HG03342 (cell line): Measurements from ENCODE around the gene LPAR3.

ENCODE experiments used
- ATAC-seq: cut with Tn5 transposase; IDR thresholded peaks from one replicate; pipeline ENCODE4 v1.9.1; 2021; ENCODE audit warnings: mild to moderate bottlenecking, moderate library complexity; ENCODE audit not compliant: unreplicated experiment

LPAR3 gene

DNA sequence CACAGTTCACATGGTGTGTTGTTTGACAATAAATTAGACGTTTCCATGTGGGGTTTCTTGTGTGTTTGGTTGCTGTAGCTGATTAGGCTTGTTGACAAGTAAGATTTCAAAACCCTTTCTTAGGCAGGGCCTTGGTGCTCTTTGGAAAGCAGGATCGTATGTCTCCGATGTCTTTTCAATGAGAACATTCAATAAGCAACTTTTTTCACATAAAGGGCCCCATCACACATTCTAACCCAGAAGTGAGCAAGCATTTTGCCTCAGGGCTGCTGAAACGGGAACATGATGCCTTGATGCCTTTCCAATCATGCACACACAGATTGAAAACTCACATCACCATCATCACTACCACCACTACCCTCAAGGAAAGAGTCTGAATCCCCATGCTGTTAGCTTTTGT, 33.1 kb downstream of the LPAR3 start:
- no peak for ATAC-seq

DNA sequence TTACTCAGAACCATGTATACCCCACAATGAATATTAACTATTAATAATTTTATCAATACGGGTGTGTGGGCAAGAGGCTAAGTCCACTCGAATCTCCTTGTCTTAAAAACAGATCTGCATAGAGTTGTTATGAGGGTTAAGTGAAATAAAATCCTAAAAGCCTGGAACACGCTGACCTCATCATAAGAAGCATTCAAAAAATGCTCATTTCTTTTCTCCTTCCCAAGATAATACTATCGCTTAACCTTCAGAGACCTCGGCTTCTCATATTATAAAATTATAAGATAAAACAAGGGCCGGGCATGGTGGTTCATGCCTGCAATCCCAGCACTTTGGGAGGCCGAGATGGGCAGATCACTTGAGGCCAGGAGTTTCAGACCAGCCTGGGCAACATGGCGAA, 35.1 kb downstream of the LPAR3 start:
- ATAC-seq: no peak

DNA sequence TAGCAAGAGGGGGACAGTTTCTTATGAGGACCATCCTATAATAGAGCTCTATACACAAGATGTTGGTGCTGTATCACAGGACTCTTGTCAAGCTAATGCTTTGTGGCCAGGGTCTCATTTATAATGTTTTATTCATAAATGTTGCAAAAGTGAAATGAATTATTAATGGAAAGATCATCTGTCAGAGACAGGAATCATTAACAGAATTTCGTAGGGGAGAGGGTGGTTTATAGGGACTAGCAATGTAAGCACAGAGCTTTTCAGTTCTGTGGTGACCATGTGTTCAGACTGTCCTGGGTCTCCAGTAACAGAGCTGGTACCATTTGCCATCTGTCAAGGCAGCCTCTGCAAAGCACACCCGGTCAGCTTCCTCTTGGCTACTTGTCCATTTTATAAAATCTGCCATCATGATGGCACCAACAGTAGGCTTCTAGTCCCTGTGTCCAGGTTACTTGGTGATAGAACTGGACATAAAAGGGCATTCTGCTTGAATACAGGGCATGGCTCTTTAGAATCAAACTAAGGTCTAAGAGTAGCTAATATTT, 36.2 kb downstream of the LPAR3 start:
- no peak for ATAC-seq

DNA sequence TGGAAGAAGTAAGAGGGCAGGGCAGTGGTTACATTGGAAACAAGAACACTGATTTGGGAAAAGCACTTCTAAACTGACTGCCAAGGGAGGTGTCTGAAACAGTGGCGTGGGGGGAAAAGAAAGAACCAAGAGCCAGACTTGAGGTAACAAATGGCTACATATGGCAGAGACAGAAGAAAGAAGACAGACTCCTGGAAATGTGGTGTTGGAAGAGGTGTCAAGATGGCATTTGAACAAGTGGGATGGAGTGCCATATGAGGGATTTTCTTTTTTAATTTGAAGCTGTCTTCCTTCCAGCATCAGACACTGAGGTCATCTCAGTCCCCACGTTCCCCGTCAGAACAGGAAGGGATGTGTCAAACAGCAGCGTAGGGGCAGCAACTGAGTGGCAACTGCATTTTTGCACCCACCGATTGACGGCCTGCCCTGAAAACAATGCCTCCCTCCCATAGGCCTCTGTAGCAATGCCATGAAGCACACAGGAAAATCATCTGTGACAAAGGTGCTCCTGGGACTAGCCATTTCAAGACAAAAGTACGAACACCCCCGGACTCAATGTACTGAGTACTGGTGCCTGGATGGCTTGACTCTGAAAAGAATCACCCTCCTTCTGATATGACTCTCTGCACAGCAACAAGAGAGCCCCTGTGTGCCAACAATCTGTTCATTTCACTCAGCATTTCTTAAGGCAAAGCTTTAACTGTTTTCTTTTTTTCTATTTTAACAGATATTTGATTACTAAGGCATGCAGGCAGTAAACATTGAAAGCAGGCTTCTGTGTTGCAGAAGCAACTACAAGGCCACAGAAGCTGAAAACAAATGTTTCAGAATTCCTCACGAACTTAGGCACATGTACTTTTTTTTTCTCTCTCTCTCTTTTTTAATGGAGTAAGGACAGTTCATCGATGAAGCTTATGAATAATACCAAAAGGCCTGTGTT, 37.0 kb downstream of the LPAR3 start:
- ATAC-seq: no peak

DNA sequence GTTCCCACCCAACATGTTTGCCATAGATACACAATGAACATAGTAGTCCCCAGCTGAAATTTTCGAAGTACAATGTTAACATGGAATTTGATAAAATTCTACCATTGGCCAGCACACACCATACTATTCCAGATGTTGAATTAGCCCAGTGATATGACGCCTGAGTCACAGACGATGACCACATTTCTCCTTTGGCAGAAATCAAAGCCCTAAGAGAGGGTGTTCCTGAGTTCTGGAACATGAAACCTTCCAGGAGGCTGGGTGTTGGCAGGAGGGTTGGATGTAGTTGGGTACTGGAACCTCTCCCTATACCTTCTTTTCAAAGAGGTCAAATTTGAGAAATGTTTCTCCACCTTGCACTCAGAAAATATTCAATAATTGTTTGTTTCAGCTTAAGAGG, 37.8 kb downstream of the LPAR3 start:
- no peak for ATAC-seq

DNA sequence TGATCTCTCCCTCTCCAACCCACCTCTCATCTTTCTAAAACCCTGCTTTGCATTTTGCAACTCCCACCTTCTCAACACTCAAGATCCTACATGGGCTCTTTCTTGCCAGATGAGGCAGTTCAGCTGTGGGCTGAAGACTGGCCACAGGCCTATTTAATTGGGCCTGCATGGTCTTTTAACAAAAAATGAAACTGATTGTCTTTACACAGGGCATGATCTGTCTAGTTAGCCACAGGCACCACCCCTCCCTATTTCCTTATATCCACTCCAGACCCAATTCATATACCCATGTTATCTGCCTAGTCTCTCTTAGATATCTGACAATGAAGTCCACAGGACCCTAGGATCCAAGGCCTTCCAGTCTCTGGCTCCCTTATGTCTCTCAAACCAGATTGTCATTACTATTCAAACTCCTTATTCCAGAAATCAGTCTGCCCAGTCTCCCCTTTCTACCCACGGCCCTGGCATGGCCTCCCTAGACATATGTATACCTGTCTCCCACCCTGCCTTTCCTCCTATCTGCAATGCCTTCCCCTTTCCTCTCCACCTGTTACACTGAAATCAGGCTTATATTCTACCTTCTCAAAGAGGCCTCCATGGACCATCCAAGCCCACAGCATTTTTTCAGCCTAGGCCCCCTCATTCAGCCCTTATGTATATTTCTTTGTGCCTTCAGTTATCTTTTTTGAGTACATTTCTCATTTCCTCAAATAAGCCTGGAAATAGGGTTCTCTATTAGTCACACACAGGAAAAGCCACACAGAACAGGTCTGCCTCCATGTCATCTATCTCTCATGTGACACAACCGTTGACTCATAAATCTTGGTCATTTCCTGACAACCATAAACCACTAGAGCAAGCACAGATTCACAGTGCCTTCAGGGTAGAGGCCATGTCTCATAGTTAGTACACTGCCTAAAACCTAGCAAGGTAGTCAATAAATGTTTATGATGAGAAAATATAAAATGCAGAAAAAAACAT, 39.0 kb downstream of the LPAR3 start:
- ATAC-seq: peak; percentile 98

DNA sequence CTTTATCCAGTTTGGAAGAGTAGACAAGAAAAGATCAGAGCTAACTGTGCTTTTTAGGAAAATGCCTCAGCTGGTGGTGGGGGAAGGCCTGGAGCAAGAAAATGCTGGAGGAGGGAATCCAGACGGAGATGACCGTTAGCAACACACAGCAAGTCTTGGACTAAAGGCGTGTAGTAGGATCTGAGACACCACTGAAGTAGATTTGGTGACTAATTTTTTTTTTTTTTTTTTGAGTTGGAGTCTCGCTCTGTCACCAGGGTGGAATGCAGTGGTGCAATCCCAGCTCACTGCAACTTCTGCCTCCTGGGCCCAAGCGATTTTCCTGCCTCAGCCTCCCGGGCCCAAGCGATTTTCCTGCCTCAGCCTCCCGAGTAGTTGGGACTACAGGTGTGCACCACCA, 41.2 kb downstream of the LPAR3 start:
- no peak for ATAC-seq

DNA sequence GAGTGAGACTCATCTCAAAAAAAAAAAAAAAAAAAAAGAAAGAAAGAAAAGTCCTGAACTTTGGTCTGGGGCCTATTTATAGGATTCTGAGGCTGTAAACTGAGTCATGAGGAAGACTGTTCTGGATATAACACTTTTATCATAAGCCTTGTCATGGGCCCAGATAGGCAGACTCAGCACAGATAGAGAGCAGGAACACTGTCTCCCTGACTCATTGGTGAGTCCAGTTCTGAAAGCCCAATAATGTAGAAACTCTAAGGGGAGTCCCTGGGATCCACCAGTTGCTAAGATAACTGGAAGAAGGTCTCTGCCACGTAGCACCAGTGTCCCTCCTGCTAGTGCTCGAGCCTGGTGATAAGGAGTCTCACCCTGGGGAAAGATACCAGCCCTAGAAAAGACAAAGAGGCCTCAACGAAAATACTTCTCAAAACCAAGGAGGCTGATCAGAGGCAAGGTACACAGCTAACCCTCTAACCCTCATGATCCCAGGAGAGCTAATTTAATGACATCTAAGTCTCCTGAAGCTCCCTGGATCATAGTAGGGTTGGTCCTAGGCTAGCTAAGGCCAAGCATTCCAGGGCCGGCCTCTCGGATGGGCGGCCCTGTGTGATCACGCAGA, 43.5 kb downstream of the LPAR3 start:
- ATAC-seq: no peak

DNA sequence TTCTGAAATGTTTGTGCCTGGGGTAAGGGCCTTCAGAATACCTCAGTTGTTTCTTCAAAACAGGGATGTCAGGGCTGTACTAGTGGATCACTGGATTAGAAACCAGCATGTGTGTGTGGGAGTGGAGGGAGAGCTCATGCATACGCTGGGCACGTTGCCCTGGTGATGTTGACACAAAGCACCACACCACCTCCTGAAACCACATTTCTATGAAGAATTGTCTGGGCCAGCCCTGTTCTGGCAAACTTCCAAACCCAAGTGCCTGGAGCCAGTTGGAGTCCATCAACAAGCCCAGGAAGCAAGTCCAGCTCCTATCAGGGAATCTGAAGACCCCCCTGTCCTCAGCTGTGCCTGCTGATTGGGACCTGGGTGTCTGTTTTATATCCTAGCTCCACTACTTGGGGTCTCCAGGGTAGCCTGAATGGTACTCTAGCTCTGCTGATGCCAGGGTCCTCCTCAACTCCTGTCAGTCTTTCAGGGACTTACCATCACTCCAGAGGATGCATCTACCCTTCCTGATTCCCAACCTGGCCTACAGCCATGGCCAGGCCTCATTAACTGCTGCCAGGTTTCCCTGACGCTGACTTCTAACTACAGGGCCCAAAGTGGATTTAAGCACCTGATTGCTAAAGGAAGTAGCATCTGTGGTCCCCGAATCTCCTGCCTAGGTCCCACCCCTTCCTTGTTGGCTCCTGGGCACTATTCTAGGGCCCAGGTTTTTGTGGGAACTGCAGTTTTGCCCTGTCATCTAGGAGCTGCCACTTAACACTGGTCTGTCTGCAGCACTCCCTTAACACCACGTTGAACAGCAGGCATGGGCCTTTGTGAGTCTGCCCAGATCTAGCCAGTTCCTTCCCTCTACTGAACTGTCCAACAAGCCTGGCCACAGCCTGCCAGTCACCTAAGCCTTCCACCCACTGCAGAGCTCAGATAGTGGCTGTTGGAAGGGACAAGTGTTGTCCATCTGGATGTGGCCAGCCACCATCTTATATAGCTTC, 45.5 kb downstream of the LPAR3 start:
- peak; percentile 81 for ATAC-seq

DNA sequence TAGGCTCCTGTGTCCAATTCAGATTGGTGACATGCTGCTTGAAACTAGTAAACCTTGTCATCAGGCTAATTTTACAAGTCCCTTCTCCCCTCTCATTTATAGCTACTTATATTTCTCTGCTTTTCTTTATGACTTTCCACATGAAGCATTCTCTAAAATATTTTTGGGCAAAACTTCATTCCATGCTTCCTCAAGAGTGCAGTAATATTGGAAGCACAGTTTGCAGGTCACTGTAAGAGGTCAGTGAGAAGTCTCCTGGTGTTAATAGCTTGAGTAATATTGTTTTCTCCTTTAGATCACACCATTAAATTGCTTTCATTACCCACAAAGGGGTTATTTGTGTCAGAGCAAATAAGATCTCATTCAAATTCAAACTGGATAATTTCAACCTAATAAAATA, 46.6 kb downstream of the LPAR3 start:
- ATAC-seq: no peak

DNA sequence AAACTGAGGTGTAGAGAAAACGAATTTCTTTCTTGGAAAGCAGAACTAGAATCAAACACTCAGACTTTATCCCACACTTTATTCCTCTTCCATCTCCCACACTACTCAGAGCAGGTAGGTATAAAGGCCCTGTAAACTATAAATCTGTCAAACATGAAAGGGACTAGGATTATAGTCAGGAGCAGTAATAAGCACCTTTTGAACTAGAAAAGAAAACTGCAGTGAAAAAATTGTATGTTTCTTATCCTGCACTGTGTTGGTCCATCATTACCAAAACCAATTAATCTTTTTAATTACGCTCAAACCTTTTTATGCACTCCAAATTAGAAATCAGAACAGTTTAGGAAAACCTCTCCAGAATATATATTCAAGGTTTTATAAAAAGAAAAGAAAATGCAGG, 47.6 kb downstream of the LPAR3 start:
- no peak for ATAC-seq

DNA sequence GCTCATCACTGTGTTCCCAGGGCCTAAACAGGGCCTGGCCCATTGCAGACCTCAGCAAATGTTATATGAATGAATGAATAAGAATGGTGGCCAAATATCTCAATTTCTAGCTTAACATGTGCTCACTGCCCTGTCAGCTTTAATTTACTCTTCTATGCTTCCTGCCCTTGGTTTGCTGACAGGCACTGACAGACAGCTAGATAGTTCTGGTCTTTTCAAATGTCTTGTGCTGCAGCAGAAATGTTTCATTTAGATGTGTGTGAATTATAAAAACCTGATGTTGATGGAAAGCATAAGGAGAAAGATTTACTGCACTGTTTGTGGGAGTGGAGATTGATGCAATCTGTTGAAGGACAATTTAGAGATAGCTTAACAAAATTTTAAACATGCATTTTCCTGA, 48.9 kb downstream of the LPAR3 start:
- no peak for ATAC-seq

DNA sequence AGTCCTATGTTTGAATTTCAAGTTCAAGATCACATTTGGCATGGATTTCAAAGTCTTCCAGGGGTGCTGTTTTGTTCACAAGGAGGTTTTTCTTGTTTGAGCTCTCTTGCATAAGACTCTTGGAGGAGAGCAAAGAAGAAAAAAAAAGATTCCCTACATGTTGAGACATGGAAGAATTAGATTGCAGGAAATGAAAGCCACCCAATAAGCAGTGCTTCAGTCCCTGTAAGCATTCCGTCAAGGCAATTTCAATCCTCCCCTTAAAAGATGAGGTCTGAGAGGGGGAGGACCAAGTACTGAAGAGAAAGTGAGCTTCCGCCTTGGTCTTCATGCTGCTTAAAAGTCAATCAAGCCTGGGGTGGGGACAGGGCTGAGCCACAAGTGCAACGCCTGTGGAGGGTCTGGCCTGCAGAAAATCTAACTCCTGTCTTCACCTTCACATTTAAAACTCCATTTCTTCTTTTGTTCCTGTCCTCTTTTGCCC, 50.2 kb downstream of the LPAR3 start:
- no peak for ATAC-seq

DNA sequence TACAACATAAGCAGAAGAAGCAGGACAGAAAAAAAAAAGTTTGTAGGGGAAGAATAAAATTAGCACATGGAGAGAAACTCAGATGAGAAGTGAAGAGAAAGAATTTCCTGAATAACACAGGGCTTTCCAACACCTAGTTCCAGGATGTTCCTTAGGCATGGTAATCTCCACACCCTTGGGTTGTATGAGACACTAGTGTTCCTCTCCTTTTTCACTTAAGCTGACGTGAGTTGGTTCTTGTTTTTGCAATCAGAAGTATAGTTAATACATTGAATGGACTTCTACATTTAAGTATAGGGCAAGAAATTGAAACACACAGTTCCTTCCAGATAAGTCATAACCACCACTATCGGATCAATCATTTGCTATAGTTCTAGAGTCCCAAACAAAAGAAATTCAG, 51.0 kb downstream of the LPAR3 start:
- no peak for ATAC-seq

DNA sequence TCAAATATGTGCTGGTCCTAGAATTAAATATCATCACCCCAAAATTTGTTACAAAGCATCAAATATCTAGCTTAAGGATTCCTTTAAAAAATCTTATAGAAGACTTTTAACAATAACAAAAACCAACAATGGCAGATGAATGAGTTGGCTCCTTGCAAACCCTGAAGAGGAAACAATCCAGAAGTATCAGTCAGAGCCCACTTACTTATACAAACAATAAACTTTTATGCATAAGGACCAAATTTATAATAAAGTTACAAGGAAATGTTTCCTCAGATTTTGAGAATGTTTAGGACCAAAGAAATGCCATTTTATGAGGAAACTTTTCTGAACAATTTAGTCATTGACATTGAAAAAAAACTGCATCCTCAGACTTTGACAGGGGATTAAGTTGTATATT, 52.7 kb downstream of the LPAR3 start:
- no peak for ATAC-seq

DNA sequence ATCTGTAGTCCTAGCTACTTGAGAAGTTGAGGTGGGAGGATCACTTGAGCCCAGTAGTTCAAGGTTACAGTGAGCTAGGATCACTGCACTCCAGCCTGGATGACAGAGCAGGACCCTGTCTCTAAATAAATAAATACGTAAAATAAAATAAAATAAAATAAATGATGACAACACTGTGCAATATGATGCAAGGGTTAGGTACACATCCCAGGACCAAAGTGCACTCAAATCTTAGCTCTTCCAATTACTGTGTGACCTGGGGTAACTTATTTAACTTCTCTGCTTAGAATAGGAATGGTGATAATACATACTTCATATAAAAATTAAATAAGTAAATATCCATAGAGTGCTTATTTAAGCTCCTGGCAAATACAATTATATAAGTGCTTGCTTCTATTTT, 53.5 kb downstream of the LPAR3 start:
- no peak for ATAC-seq

DNA sequence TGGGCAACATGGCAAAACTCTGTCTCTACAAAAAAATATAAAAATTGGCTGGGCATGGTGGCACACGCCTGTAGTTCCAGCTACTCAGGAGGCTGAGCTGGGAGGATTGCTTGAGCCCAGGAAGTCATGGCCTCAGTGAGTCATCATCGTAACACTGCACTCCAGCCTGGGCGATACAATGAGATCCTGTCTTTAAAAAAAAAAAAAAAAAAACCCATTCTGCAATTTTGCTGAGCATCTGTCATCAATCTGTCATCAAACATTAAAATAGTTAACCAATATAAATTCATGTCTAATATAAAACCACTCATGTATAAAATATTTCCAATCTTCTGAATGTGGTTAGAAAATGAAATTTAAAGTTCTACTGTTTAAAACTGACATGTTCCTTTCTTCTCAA, 56.9 kb downstream of the LPAR3 start:
- no peak for ATAC-seq

DNA sequence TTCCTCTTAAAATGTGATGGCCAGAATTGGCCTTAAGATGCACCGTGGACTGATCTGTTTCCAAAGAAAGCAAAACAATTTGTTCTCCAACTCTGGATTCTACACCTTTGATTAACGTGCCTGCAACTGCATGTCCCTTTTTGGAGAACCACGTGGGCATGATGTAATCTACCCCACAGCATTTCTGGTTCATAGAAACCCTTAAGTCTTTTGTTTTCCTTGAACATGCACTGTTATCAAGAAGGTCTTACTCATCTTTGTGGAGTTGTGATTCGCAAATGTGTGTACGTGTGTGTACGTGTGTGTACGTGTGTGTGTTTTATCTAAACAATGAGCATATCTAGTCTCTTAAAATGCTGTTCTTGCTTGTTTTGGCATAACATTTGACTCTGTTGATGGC, 57.8 kb downstream of the LPAR3 start:
- no peak for ATAC-seq

DNA sequence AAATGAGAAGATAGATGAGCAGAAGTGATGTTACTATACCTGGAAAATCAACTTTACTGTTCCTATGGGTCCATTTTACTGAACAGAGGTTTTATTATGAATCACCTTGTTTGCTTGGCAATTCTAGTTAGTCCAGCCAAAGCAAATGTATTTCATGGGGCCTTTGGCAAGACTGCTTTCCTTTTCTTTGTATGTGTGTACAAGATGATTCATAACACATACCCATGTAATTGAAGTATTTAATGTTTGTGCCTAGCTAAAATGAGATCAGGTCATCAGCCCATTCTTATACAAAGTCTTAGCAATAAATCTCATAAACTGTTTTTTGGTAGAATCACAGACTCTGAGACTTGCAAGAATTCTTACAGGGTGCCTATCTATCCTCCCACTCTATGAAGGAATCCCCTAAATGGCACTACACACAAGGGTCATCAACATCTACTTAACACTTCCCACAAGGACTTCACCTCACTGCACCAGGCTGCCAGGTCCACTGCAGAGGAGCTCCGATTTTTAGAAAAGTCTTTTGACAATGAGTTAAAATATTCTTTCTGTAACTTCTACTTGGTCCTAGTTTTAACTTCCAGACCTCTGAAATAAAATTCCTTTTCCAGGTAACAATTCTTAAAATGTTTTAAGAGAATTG, 58.5 kb downstream of the LPAR3 start:
- ATAC-seq: no peak
